GM19238 (cell line): Measurements from ENCODE around the gene ULK3.

ENCODE experiments used
- DNase-seq: peaks from one replicate; pipeline ENCODE4 v3.0.0; 2011; ENCODE audit warnings: low spot score; ENCODE audit not compliant: insufficient read length

ULK3 gene

GRCh38 chr15:74822233-74822632 lies 20.7 kb downstream of the ULK3 start:
- no peak for DNase-seq

GRCh38 chr15:74821790-74822158 lies 21.2 kb downstream of the ULK3 start:
- DNase-seq, result no peak

GRCh38 chr15:74821091-74821789 lies 21.7 kb downstream of the ULK3 start:
- DNase-seq, result peak; percentile 88

GRCh38 chr15:74820056-74820455 lies 22.9 kb downstream of the ULK3 start:
- no peak for DNase-seq

GRCh38 chr15:74817370-74817737 lies 25.6 kb downstream of the ULK3 start:
- DNase-seq, result no peak

- no peak for DNase-seq
These were observed 26.2 kb downstream of the ULK3 start for GRCh38 chr15:74816624-74817369.

- DNase-seq, result no peak
These were observed 27.0 kb downstream of the ULK3 start for GRCh38 chr15:74815961-74816360.

GRCh38 chr15:74815121-74815934 lies 27.6 kb downstream of the ULK3 start:
- DNase-seq, result no peak

GRCh38 chr15:74812533-74812932 lies 30.4 kb downstream of the ULK3 start, which contains the start of gene LMAN1L:
LMAN1L (plus strand) TSS chr15:74812835; CDS start chr15:74812855, 20 bp downstream.
- no peak for DNase-seq

GRCh38 chr15:74809956-74810355 lies 33.0 kb downstream of the ULK3 start:
- DNase-seq, result no peak

GRCh38 chr15:74809242-74809641 lies 33.7 kb downstream of the ULK3 start:
- DNase-seq, result no peak

- DNase-seq, result no peak
These were observed 34.1 kb downstream of the ULK3 start for GRCh38 chr15:74808840-74809229.

GRCh38 chr15:74808078-74808839 lies 34.7 kb downstream of the ULK3 start:
- no peak for DNase-seq

GRCh38 chr15:74807282-74807681 lies 35.7 kb downstream of the ULK3 start:
- no peak for DNase-seq

- no peak for DNase-seq
These were observed 38.0 kb downstream of the ULK3 start for GRCh38 chr15:74804935-74805334.

GRCh38 chr15:74802862-74803447 lies 40.0 kb downstream of the ULK3 start:
- no peak for DNase-seq

GRCh38 chr15:74802290-74802689 lies 40.7 kb downstream of the ULK3 start:
- no peak for DNase-seq

- no peak for DNase-seq
These were observed 41.5 kb downstream of the ULK3 start for GRCh38 chr15:74801311-74801997.

GRCh38 chr15:74800559-74801094 lies 42.3 kb downstream of the ULK3 start:
- DNase-seq, result no peak
